HEK293T (cell line): Measurements from ENCODE around the gene CHMP4B.
"Not testable (repeated sequence)": the region's sequence is repeated elsewhere in the genome, so short reads cannot be mapped to it uniquely, and the experiment has no call there.

Experiments
- CTCF ChIA-PET: fragments of 350-600 bp; formaldehyde crosslinking; extraction: SDS; loops from one replicate; lab custom pipeline; 2021; ENCODE audit warnings: antibody characterized with exemption, inconsistent platforms; lab: Yijun Ruan, JAX
- POLR2A ChIA-PET: fragments of 350-600 bp; formaldehyde crosslinking; extraction: SDS; loops from one replicate; lab custom pipeline; 2020; ENCODE audit warnings: antibody characterized with exemption, inconsistent platforms; lab: Yijun Ruan, JAX
- DNase-seq: peaks from one replicate; pipeline ENCODE4 v3.0.0; 2012; ENCODE audit warnings: mixed read lengths; ENCODE audit errors: extremely low spot score
- ARNT ChIP-seq: fragments of 450-650 bp; IDR thresholded peaks from 2 replicates; pipeline ENCODE4 v1.6.1; 2017; ENCODE audit warnings: mild to moderate bottlenecking
- BHLHE40 ChIP-seq: fragments of 450-650 bp; IDR thresholded peaks from 2 replicates; pipeline ENCODE4 v1.6.1; 2016; ENCODE audit warnings: mild to moderate bottlenecking, moderate library complexity, borderline replicate concordance
- CTBP1 ChIP-seq: fragments of 450-650 bp; IDR thresholded peaks from 2 replicates; pipeline ENCODE4 v1.6.1; 2016; ENCODE audit warnings: borderline replicate concordance
- ELF4 ChIP-seq: fragments of 450-650 bp; IDR thresholded peaks from 2 replicates; pipeline ENCODE4 v1.6.1; 2017; ENCODE audit warnings: antibody characterized with exemption
- FOXA1 ChIP-seq: fragments of 450-650 bp; IDR thresholded peaks from 2 replicates; pipeline ENCODE4 v1.6.1; 2016; ENCODE audit warnings: mild to moderate bottlenecking
- FOXK2 ChIP-seq: fragments of 450-650 bp; IDR thresholded peaks from 2 replicates; pipeline ENCODE4 v1.6.1; 2016; ENCODE audit warnings: mild to moderate bottlenecking
- FOXM1 ChIP-seq: fragments of 450-650 bp; IDR thresholded peaks from 2 replicates; pipeline ENCODE4 v1.6.1; 2017; ENCODE audit warnings: mild to moderate bottlenecking, borderline replicate concordance
- HDGF ChIP-seq: fragments of 450-650 bp; IDR thresholded peaks from 2 replicates; pipeline ENCODE4 v1.6.1; 2017; ENCODE audit warnings: antibody characterized with exemption, borderline replicate concordance
- L3MBTL2 ChIP-seq: fragments of 450-650 bp; conservative IDR thresholded peaks from 2 replicates; pipeline ENCODE4 v1.6.1; 2016; ENCODE audit warnings: mild to moderate bottlenecking
- LEF1 ChIP-seq: fragments of 450-650 bp; IDR thresholded peaks from 2 replicates; pipeline ENCODE4 v1.6.1; 2017; ENCODE audit warnings: mild to moderate bottlenecking, borderline replicate concordance
- NFRKB ChIP-seq: fragments of 450-650 bp; IDR thresholded peaks from 2 replicates; pipeline ENCODE4 v1.6.1; 2016; ENCODE audit warnings: mild to moderate bottlenecking, moderate library complexity
- PKNOX1 ChIP-seq: fragments of 450-650 bp; IDR thresholded peaks from 2 replicates; pipeline ENCODE4 v1.6.1; 2016
- SP1 ChIP-seq: fragments of 450-650 bp; IDR thresholded peaks from 2 replicates; pipeline ENCODE4 v1.6.1; 2017
- SUZ12 ChIP-seq: fragments of 450-650 bp; IDR thresholded peaks from 2 replicates; pipeline ENCODE4 v1.6.1; 2016; ENCODE audit warnings: mild to moderate bottlenecking
- TARDBP ChIP-seq: fragments of 450-650 bp; IDR thresholded peaks from 2 replicates; pipeline ENCODE4 v1.6.1; 2016
- ZNF384 ChIP-seq: fragments of 450-650 bp; IDR thresholded peaks from 2 replicates; pipeline ENCODE4 v1.6.1; 2016

The CHMP4B gene

GRCh38 chr20:33791540-33791939, 19.6 kb upstream of the CHMP4B start:
- DNase-seq = no peak
- ChIA-PET CTCF (interaction anchor here (0.9 to 1.2 kb wide), 3 partner anchors 39 to 277 kb away, joined by 3 to 4 read pairs (median 3); no protein-coding TSS in a partner anchor), POLR2A (no interaction called here)
- TF ChIP-seq FOXM1 (no peak), FOXA1 (no peak), ELF4 (no peak), LEF1 (no peak), NFRKB (no peak), PKNOX1 (no peak), CTBP1 (no peak), L3MBTL2 (no peak), BHLHE40 (no peak), FOXK2 (no peak), SP1 (no peak), ZNF384 (no peak), ARNT (no peak), TARDBP (no peak), HDGF (no peak)

- TF ChIP-seq NFRKB (no peak), ELF4 (no peak), PKNOX1 (no peak), FOXA1 (no peak)
- DNase-seq = peak; percentile 75
- ChIA-PET CTCF (interaction anchor here (0.9 to 1.2 kb wide), 4 partner anchors 10 to 276 kb away, joined by 3 to 4 read pairs (median 3); no protein-coding TSS in a partner anchor), POLR2A (no interaction called here)
Observed at GRCh38 chr20:33791959-33792597, 19.1 kb upstream of the CHMP4B start.

GRCh38 chr20:33792598-33792989, 18.6 kb upstream of the CHMP4B start:
- DNase-seq, POLR2A ChIA-PET: not testable (repeated sequence)
- CTCF ChIA-PET = interaction anchor here (0.7 to 1.2 kb wide), 5 partner anchors 9 to 276 kb away, joined by 3 to 9 read pairs (median 3); no protein-coding TSS in a partner anchor

GRCh38 chr20:33793011-33793931, 17.9 kb upstream of the CHMP4B start:
- no peak for TF ChIP-seq ELF4
- no peak for TF ChIP-seq L3MBTL2
- TF ChIP-seq FOXA1 = no peak
- TF ChIP-seq ARNT = no peak
- no peak for TF ChIP-seq NFRKB
- TF ChIP-seq TARDBP = no peak
- no peak for TF ChIP-seq LEF1
- TF ChIP-seq FOXM1 = no peak
- TF ChIP-seq FOXK2 = no peak
- no peak for TF ChIP-seq HDGF
- no peak for TF ChIP-seq CTBP1
- ChIA-PET CTCF (interaction anchor here (0.7 to 1.2 kb wide), 3 partner anchors 9 to 275 kb away, joined by 3 to 9 read pairs (median 3); no protein-coding TSS in a partner anchor), POLR2A (interaction anchor here (1.4 kb wide), 1 partner anchor 10 kb away, joined by 4 read pairs; no protein-coding TSS in a partner anchor)
- no peak for DNase-seq

- no peak for DNase-seq
- ChIA-PET POLR2A (no interaction called here), CTCF (no interaction called here)
- TF ChIP-seq SUZ12 (no peak), HDGF (no peak)
Observed at GRCh38 chr20:33796263-33796906, 14.8 kb upstream of the CHMP4B start.

GRCh38 chr20:33796907-33797544, 14.1 kb upstream of the CHMP4B start:
- DNase-seq = no peak
- TF ChIP-seq ELF4 (no peak), CTBP1 (no peak), ZNF384 (no peak), FOXM1 (no peak), LEF1 (no peak), FOXA1 (no peak), SP1 (no peak), SUZ12 (no peak), ARNT (no peak)
- ChIA-PET CTCF (no interaction called here), POLR2A (no interaction called here)
